HG02642 (cell line): ENCODE results near the gene WDR5B.

Experiments
- ATAC-seq: cut with Tn5 transposase; IDR thresholded peaks from one replicate; pipeline ENCODE4 v1.9.1; 2021; ENCODE audit warnings: mild to moderate bottlenecking; ENCODE audit not compliant: unreplicated experiment, poor library complexity

Gene WDR5B

GRCh38 chr3:122377975-122378374 lies 37.9 kb downstream of the WDR5B start:
- no peak for ATAC-seq

- no peak for ATAC-seq
These were observed 41.8 kb downstream of the WDR5B start for GRCh38 chr3:122374034-122374433.

DNA sequence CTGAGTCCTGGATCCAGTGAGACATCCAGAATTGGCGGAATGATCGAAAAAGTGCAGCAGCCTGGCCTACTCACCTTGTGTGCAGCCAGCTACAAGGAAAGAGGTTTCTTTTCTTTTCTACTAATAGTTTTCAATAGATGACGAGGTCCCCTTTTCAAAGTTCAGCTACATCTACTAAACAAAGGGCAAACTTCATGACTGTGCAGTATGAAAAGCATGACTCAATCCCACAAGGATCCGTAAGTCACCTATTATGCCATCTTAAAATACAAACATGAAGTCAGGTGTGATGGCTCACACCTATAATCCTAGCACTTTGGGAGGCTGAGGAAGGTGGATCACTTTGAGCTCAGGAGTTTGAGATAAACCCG lies 49.5 kb downstream of the WDR5B start:
- ATAC-seq: no peak

- peak; percentile 48 for ATAC-seq
These were observed 50.1 kb downstream of the WDR5B start for GRCh38 chr3:122365582-122366378.

- peak; percentile 23 for ATAC-seq
These were observed 50.8 kb downstream of the WDR5B start for GRCh38 chr3:122365073-122365472.

- ATAC-seq: no peak
These were observed 51.4 kb downstream of the WDR5B start for GRCh38 chr3:122364490-122364889.
